GM18526 (cell line): ENCODE measurements around the gene CTSA.
A peak's percentile ranks its signal among the peaks of the same experiment; 100 is the strongest.

ENCODE experiments used
- POLR2A ChIP-seq: IDR thresholded peaks from 3 replicates; pipeline ENCODE4 v1.6.1; 2011; ENCODE audit not compliant: insufficient read length; ENCODE audit errors: extremely low read depth

CTSA gene

DNA sequence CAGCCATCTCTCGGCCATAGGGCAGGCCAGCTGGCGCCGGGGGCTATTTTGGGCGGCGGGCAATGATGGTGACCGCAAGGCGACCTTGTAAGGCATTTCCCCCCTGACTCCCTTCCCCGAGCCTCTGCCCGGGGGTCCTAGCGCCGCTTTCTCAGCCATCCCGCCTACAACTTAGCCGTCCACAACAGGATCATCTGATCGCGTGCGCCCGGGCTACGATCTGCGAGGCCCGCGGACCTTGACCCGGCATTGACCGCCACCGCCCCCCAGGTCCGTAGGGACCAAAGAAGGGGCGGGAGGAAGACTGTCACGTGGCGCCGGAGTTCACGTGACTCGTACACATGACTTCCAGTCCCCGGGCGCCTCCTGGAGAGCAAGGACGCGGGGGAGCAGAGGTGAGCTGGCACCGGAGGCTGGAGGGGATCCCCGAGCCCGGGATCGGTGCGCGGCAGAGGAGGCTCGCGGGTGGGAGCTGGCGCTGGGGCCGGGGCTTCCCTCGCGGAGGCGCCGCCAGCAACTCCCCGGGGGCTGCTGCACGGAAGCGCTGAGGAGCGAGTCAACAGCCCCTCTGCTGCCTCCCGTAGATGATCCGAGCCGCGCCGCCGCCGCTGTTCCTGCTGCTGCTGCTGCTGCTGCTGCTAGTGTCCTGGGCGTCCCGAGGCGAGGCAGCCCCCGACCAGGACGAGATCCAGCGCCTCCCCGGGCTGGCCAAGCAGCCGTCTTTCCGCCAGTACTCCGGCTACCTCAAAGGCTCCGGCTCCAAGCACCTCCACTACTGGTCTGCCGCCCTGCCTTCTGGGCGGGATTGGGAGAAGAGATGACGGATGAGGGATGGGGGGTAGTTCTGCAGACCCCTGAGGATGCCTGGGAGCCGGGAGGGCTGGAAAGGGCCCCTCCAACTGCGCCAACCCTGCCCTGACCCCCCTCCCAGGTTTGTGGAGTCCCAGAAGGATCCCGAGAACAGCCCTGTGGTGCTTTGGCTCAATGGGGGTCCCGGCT lies at the start of gene CTSA, which contains the start of gene NEURL2:
TSS of gene CTSA (plus strand) at position 351 of the 999 bp plus-strand sequence. CDS start at position 585, 234 bp downstream.
TSS of gene NEURL2 (minus strand) at position 224 of the 999 bp plus-strand sequence. CDS start at position 7, 217 bp downstream.
- TF ChIP-seq POLR2A: peak; percentile 70

DNA sequence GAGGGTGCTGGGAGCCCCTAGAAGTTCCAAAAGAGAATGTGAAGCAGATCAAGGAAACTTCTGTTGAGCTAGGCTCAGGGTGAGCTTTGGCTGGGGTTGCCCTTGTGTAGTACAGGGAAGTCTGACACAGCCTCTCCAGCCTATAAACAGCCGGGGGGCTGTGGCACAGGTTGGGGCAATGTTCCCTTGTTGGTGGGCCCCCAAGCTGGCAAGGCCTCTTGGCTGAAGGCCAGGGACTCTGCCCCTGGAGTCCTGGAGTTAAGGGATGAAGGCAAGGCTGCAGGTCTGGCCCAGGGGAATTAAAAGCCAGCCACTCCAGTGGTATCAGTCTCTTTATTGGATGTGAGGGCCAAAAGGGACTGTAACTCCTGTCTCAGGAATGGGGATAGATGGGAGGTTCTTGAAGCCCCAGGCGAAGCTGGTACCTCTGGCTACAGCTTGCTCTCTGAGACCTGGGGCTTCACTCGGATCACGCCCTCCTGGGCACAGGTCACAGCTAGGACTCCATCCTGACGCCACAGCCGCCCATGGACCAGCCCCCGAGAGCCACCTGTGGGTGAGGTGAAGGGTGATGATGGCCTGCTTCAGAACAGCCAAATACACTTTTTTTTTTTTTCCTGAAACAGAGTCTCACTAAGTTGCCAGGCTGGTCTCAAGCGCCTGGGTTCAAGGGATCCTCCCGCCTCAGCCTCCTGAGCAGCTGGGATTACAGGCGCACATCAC lies 49.6 kb upstream of the CTSA start:
- TF ChIP-seq POLR2A: no peak

DNA sequence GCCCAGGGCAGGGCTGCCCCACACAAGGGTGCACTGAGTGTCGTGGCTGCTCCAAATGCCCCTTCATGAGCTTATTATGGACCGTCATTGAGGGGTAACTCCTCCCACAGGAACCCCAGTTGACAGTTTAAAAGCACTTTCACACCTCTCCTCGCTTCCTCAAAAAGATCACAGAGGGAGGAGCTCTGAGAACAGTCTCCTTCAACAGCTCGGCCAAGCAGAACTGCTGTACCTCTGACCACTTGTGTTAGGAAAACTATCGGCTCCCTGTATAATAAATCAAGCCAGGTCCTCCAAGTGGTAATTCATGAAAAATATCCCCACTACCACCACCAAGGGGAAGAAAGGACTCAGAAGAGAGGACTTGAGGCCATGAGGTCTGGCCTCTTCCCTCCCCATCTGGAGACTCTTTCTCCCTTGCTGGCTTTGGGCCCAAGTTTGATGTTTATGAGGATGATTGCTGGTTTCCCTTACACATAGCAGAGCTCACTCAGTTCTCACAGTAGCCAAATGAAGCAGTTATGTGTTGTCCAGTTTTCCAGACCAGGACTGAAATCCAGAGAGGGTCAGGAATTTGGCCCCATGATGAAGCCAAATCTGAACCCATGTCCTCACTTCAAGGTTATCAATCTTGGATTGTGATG lies 48.8 kb upstream of the CTSA start:
- no peak for TF ChIP-seq POLR2A

DNA sequence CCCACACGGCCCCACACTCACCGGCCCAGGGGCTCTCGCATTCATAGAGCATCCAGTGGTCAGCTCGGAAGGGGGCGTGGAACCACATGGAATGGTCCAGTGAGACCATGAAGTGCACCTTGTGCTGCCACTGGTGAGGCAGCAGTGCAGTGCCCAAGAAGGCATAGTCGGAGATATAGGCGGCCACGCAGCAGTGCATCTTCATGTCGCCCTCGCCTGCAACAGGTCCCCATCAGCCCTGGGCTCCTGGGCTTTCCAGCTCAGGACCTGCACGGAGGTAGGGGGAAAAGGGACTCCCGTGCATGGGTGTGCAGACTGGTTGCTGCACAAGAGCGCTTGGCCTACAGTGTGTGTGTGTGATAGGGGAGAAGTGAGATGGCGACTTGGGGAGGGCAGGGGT lies 47.6 kb upstream of the CTSA start:
- TF ChIP-seq POLR2A: no peak

DNA sequence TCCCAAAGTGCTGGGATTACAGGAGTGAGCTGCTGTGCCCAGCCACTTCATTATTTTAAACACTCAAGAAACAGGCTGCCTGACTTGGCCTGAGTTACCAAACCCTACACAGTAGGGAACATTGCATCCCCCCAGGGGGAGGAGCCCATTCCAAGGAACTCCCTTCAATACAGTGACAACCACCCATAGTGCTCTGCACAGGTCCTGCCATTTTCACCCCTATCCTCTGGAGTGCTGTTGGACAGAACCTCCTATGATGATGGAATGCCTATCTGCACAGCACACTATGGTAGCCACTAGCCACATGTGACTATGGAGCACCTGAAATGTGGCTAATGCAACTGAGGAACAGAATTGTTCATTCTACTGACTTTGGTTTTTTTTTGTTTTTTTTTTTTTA lies 45.7 kb upstream of the CTSA start:
- TF ChIP-seq POLR2A: no peak

DNA sequence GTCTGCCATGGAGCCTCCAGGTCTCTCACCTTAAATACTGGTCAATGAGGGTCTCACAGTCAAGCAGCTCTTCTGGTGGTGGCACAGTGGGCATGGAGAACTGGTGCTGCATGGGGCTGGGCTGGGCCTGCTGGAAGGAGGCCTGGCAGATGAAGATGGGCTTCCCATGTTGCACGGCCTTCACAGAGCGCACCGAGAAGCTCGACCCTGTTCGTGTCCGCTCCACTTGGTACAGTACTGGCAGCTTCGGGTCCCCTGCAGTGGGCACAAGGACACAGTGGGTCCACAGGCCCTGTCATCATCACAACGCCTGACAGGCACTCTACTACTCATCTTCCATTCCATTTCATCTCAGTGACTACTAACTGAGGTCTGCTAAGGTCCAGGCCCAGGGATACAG lies 42.7 kb upstream of the CTSA start:
- TF ChIP-seq POLR2A: no peak

DNA sequence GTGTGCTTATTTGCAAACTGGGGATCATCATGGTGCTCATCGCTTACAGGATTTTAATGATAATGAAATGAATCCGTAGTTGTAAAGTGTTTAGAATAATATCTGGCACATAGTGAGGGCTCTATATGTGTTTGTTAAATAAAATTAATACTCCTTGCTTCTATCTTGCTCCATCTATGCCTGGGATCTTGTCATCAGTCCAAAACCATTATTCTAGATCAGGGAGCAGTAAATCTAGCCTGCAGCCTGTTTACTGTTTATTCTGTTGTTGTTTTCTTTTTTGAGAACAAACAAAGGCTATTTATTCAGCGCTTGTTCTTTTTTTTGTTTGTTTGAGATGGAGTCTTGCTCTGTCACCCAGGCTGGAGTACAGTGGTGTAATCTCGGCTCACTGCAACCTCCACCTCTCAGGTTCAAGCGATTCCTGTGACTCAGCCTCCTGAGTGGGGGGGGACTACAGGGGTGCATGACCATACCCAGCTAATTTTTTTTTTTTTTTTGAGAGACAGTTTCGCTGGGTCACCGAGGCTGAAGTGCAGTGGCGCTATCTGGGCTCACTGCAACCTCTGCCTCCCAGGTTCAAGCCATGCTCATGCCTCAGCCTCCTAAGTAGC lies 42.1 kb upstream of the CTSA start:
- no peak for TF ChIP-seq POLR2A

DNA sequence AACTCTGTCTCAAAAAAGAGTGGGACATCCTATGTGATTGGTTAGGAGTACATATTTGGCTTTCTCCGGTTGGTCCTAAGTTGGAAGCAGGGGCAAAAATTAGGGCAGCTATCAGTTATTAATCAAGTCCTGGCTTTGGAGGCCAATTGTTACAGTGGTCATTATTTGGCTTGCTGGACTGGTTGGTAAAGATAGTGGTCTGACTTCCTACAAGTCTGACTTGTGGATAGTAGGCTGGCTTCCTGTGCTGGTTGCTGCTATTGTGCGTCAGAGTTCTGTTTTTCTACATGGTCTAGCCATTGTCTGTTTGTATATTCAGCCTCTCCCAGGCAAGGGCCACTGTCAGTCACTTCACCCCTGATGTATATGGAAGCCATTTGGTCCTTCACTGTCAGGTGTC lies 40.9 kb upstream of the CTSA start:
- no peak for TF ChIP-seq POLR2A

DNA sequence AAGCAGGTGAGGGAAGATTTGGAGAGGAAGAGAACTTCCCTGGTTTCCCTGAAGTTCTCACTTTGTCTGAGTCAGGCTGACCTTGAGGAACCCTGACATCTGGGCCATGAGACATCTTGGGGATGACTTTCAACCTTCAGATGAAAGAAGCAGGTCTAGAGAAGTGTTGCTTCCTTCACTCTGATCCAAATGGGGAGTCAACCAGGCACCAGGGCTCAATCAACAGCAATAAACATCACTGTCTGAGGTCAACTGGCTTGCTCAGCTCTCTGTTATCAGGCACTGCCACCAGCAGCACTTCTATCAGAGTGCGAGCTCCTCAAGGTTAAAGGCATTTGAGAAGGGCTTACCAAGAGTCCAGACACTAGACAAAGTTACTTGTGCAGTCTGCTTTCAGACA lies 40.2 kb upstream of the CTSA start:
- no peak for TF ChIP-seq POLR2A

DNA sequence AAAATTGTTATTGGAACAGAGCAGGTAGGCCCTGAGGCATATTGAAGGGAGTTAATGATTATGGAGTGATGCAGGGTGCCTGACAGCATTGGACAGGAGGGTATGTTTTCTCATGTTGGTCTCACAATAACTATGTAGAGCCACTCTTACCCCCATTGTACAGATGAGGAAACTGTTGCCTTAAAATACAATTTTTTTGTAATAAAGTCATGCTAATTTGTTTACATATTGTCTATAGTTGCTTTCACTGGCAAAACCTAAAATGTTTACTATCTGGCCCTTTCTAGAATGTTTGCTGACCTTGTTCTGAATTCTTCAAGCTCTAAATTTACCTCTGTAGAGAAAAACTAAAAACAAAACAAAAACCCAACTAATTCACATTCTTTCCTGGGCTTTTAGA lies 39.6 kb upstream of the CTSA start:
- no peak for TF ChIP-seq POLR2A

DNA sequence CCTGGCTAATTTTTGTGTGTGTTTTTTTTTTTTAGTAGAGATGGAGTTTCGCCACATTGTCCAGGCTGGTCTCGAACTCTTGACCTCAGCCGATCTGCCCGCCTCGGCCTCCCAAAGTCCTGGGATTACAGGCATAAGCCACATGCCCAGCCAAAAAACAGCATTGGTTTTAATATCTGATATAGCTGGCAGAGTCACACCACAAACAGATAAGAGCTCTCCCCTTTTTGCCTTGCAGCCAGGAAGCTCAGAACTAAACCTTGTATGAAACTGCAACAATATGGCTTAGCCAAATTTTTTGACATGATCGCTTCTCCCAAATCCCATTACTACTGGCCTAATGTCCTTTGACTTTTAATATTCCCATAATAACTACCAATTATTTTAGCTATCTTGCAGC lies 38.8 kb upstream of the CTSA start:
- no peak for TF ChIP-seq POLR2A

DNA sequence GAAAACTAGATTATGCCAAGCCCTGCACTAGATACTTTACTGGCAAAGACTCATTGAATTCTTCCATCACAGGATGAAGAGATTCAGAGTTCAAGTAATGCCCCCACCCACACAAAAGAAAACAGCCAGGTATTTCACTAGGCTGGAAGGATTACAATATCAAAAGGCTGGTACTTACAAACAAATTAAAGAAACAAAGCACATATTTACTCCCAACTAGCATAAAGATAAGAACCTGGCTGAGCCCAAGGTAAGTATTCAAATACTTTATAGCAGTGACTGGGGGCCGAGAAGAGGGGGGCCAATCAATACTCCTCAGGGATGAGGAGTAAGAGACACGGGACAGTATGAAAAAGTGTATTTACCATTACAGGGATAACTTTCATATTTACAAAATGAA lies 37.7 kb upstream of the CTSA start:
- no peak for TF ChIP-seq POLR2A

DNA sequence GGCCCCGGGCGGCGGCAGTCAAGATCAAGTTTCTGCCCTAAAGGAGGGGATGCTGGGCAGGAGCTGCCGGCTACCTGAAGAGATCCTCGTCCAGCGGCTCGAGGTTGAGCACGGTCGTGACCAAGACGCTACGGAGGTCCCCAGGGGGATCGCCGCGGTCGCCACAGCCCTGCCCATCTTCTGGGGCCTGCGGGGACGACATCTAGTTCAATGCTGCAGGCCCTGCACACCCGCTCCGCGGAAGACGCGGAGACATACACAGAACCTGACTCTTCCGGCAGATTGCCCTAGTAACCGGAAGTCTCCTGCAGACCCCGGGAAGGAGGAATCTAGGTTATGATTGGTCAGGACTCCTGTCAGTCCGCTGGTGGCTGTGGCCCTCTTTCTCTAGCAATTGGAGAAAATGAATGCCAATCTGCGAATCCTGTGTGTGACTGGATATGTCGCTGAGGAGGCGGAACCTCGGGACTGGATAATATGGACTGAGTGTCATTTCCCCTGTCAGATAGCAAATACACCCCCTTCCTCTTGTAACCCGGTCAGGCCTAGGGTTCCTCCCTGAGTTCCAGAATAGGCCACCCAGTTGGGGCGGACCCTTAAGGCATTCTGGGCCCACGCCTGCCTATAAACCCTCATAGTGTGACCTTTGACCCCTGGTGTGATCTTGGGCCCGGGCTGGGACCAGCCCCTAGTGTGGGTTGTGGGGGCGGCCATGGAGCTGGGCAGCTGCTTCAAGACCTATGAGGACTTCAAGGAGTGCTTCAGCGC lies 33.8 kb upstream of the CTSA start, which contains the start of the genes ACOT8 and ZSWIM3:
TSS of gene ACOT8 (minus strand) at position 279 of the 768 bp plus-strand sequence. CDS start at position 202, 77 bp downstream.
TSS of gene ZSWIM3 (plus strand) at position 501 of the 768 bp plus-strand sequence. CDS start at position 713, 212 bp downstream.
- peak; percentile 86 for TF ChIP-seq POLR2A

DNA sequence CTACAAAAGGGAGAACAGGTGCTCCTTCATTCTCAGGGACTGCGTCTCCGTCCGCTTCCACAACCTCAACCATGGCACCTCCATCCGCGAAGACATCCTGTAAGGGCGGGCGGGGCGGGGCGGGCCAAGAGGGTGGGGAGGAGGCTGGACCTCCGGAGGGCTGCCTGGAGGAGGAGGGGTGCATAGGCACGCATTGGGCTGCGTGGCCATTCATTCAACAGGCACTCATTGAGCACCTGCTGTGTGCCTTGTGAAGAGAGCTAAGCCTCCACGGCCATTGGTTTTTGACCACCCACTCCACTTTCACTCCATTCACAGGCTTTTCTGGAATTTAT lies 33.3 kb upstream of the CTSA start:
- TF ChIP-seq POLR2A: peak; percentile 1

DNA sequence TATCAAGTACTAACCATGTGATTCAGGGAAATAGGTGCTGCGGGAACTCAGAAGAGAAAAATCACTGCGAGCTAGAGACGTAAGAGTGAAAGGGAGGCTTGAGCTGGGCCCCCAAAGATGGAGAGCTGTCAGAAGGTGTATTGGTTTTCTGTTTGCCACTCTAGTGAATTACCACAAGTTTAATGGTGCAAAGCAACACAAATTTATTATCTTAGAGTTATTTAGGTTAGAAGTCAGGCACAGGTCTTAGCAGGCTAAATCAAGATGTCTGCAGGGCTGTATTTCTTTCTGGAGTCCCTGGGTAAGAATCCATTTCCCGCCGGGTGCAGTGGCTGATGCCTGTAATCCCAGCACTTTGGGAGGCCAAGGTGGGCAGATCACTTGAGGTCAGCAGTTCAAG lies 31.2 kb upstream of the CTSA start:
- no peak for TF ChIP-seq POLR2A
